HCT116 (cell line): Measurements from ENCODE around the gene TSACC. TPM values are rescaled to one million over a fixed set of nuclear protein-coding genes. Genes with fewer than 3 reads are reported as not detected.

Source experiments
- ATAC-seq: fragments of 200-7000 bp; cut with Tn5 transposase; 2 replicates; pipeline ENCODE4 v1.9.1; 2020; ENCODE audit warnings: mild to moderate bottlenecking, moderate library complexity
- BruUV-seq: library from RNA; stranded (reverse); fragments of 400-500 nt; replicated peaks from 2 replicates; lab custom pipeline; 2021; lab: Mats Ljungman, UMichigan
- CTCF ChIA-PET: fragments of 300-600 bp; sonication (Branson Sonifier 250); formaldehyde crosslinking; loops from one replicate; lab custom pipeline; 2021; ENCODE audit warnings: antibody characterized with exemption; lab: Charles Lee
- POLR2A ChIA-PET: fragments of 300-600, 350-600 bp; sonication (Branson Sonifier 250); formaldehyde crosslinking; loops from one replicate; lab custom pipeline; 2021; ENCODE audit warnings: antibody characterized with exemption; lab: Charles Lee
- RAD21 ChIA-PET, 2 experiments: fragments of 300-600 bp; sonication (Branson Sonifier 250); formaldehyde crosslinking; loops; one replicate each; lab custom pipeline; 2023; ENCODE audit warnings: low total read pairs in 2 of 2; ENCODE audit not compliant: uncharacterized antibody in 2 of 2, unreplicated experiment in 2 of 2, low non-redundant PET in 1 of 2; lab: Charles Lee
- DNase-seq: peaks from one replicate; pipeline ENCODE4 v3.0.0-alpha.2; 2010; ENCODE audit warnings: low read depth, low spot score
- H2AFZ ChIP-seq: fragments of 200-600 bp; shearing (Covaris generic), sonication (generic); 2 replicates; pipeline ENCODE4 v1.6.1; 2017; ENCODE audit warnings: low read depth, mixed run types, mixed read lengths, antibody characterized with exemption, low read length; ENCODE audit not compliant: poor library complexity, severe bottlenecking
- H3K27ac ChIP-seq: 2 replicates; pipeline ENCODE4 v1.5.1; 2012; ENCODE audit warnings: low read depth, low read length
- H3K27me3 ChIP-seq: fragments of 200-600 bp; sonication (generic); 2 replicates; pipeline ENCODE4 v1.6.1; 2016; ENCODE audit warnings: mixed run types, low read length, mixed read lengths; ENCODE audit not compliant: insufficient read depth
- H3K36me3 ChIP-seq, 2 experiments: fragments of 200-500 bp in 1 of 2; fragments of 200-600 bp in 1 of 2; sonication (Bioruptor generic) in 1 of 2; sonication (generic) in 1 of 2; 2 replicates each; pipeline versions ENCODE4 v1.5.1 to v1.6.1; 2014 to 2016; ENCODE audit warnings: low read length in 2 of 2, inconsistent platforms in 1 of 2, mixed read lengths in 1 of 2, mixed run types in 1 of 2; ENCODE audit not compliant: insufficient read depth in 2 of 2, control insufficient read depth in 1 of 2
- H3K4me1 ChIP-seq, 2 experiments: fragments of 200-600 bp in 1 of 2; sonication (generic) in 1 of 2; 2 replicates each; pipeline versions ENCODE4 v1.5.1 to v1.6.1; 2012 to 2017; ENCODE audit warnings: low read length in 2 of 2, inconsistent platforms in 1 of 2, mild to moderate bottlenecking in 1 of 2, mixed read lengths in 1 of 2, mixed run types in 1 of 2, moderate library complexity in 1 of 2; ENCODE audit not compliant: insufficient read depth in 2 of 2, control insufficient read depth in 1 of 2
- H3K4me2 ChIP-seq: fragments of 200-600 bp; sonication (generic); 2 replicates; pipeline ENCODE4 v1.6.1; 2017; ENCODE audit warnings: mixed run types, low read length, mixed read lengths
- H3K4me3 ChIP-seq, 2 experiments: fragments of 200-600 bp in 1 of 2; sonication (generic) in 1 of 2; replicated peaks in 1 of 2; 2 replicates each; pipeline ENCODE4 v1.5.1; 2011 to 2016; ENCODE audit warnings: low read length in 2 of 2, control low read depth in 1 of 2, low read depth in 1 of 2, mild to moderate bottlenecking in 1 of 2, mixed read lengths in 1 of 2, mixed run types in 1 of 2
- H3K79me2 ChIP-seq: fragments of 200-600 bp; sonication (generic); 2 replicates; pipeline ENCODE4 v1.6.1; 2017; ENCODE audit warnings: mild to moderate bottlenecking, mixed run types, low read length, moderate library complexity, mixed read lengths; ENCODE audit not compliant: insufficient read depth
- H3K9ac ChIP-seq: fragments of 200-600 bp; sonication (generic); 2 replicates; pipeline ENCODE4 v1.6.1; 2016; ENCODE audit warnings: low read length, mixed read lengths
- H3K9me2 ChIP-seq: fragments of 200-600 bp; sonication (generic), shearing (Covaris generic); 2 replicates; pipeline ENCODE4 v1.6.1; 2017; ENCODE audit warnings: mixed run types, mild to moderate bottlenecking, moderate library complexity; ENCODE audit not compliant: insufficient read depth
- H3K9me3 ChIP-seq, 2 experiments: fragments of 200-500 bp in 1 of 2; fragments of 200-600 bp in 1 of 2; sonication (Bioruptor generic) in 1 of 2; sonication (generic) in 1 of 2; 2 replicates each; pipeline ENCODE4 v1.6.1; 2014 to 2017; ENCODE audit warnings: low read length in 2 of 2, mixed read lengths in 2 of 2, inconsistent platforms in 1 of 2, low read depth in 1 of 2, mild to moderate bottlenecking in 1 of 2, mixed run types in 1 of 2, moderate library complexity in 1 of 2; ENCODE audit not compliant: control insufficient read depth in 1 of 2, insufficient read depth in 1 of 2
- H4K20me1 ChIP-seq: fragments of 200-600 bp; sonication (generic), shearing (Covaris generic); 2 replicates; pipeline ENCODE4 v1.6.1; 2017; ENCODE audit warnings: mixed run types, mild to moderate bottlenecking, moderate library complexity; ENCODE audit not compliant: insufficient read depth
- ATF3 ChIP-seq: IDR thresholded peaks from 2 replicates; pipeline ENCODE4 v1.6.1; 2012
- CEBPB ChIP-seq: IDR thresholded peaks from 2 replicates; pipeline ENCODE4 v1.6.1; 2012; ENCODE audit warnings: low read depth
- CTCF ChIP-seq, 3 experiments: fragments of 200-600 bp in 1 of 3; sonication (generic) in 1 of 3; IDR thresholded peaks in 2 of 3; conservative IDR thresholded peaks in 1 of 3; 2 replicates each; pipeline ENCODE4 v1.5.1; 2012 to 2017; ENCODE audit warnings: low read depth in 2 of 3, low read length in 2 of 3, antibody characterized with exemption in 1 of 3, borderline replicate concordance in 1 of 3, control low read depth in 1 of 3, mild to moderate bottlenecking in 1 of 3, mixed read lengths in 1 of 3, mixed run types in 1 of 3, moderate library complexity in 1 of 3; ENCODE audit not compliant: insufficient read depth in 1 of 3
- FOSL1 ChIP-seq: IDR thresholded peaks from 2 replicates; pipeline ENCODE4 v1.6.1; 2012; ENCODE audit warnings: low read depth
- JUND ChIP-seq: IDR thresholded peaks from 2 replicates; pipeline ENCODE4 v1.6.1; 2012
- POLR2AphosphoS5 ChIP-seq: IDR thresholded peaks from 2 replicates; pipeline ENCODE4 v1.6.1; 2011; ENCODE audit warnings: mild to moderate bottlenecking, low read depth, low read length, moderate library complexity
- YY1 ChIP-seq: IDR thresholded peaks from 2 replicates; pipeline ENCODE4 v1.6.1; 2011; ENCODE audit warnings: low read length, low read depth, moderate library complexity, mild to moderate bottlenecking; ENCODE audit not compliant: insufficient replicate concordance; ENCODE audit errors: extremely low read depth
- ZBTB33 ChIP-seq: IDR thresholded peaks from 2 replicates; pipeline ENCODE4 v1.6.1; 2011; ENCODE audit warnings: mild to moderate bottlenecking, low read length, moderate library complexity; ENCODE audit not compliant: insufficient replicate concordance; ENCODE audit errors: extremely low read depth
- ZFX ChIP-seq: fragments of 450-650 bp; IDR thresholded peaks from 2 replicates; pipeline ENCODE4 v1.6.1; 2017
- intact Hi-C: fragments of 100-400 bp; cut with micrococcal nuclease; formaldehyde crosslinking; loops from 2 replicates; pipeline ENCODE4 v1.10.0; 2022
- total RNA-seq: library from RNA; stranded (reverse); gene quantifications from one replicate; pipeline ENCODE4 v1.2.1, GENCODE V29; 2021; ENCODE audit not compliant: unreplicated experiment
- TF ChIP-seq, protein P1 (sequence below): IDR thresholded peaks from 2 replicates; pipeline ENCODE4 v1.6.1; 2012

The TSACC gene
- total RNA-seq, 1 experiment from 2014 or later, result 1.0 TPM

- H3K27me3 ChIP-seq, result no peaks in the 10 kb centered on the region
- ChIA-PET POLR2A (interaction anchor here (0.8 kb wide), 1 partner anchor 17 kb away, joined by 3 read pairs; no protein-coding TSS in a partner anchor), RAD21 (no interaction called here), CTCF (no interaction called here)
- intact Hi-C loops, result no loop called here
- ATAC-seq, result no peak
- H3K9me2 ChIP-seq, result no peaks in the 10 kb centered on the region
- peak overlapping the region; percentile 91; the same call in 1 of the 2 replicates for H3K9ac ChIP-seq
- H2AFZ ChIP-seq, result no peak overlapping the region
- H3K4me1 ChIP-seq, result peaks cover 7 to 22% of the 10 kb centered on the region in 2 experiments
- TF ChIP-seq CTCF (IDR thresholded peaks at IDR 0.05 in 2 of 3, conservative IDR thresholded peaks at IDR 0.05 in 1 of 3; ENCODE audit: borderline replicate concordance in 1 of 3, insufficient read depth in 1 of 3, low read depth in 2 of 3, low read length in 2 of 3), result peak in 2 of 3 experiments; percentile 41 to 57; a peak in 4 of 6 replicates
- no peak for TF ChIP-seq JUND
- peaks cover 29% of the 10 kb centered on the region; the same call in 1 of the 2 replicates for H4K20me1 ChIP-seq
- no TSS peak for BruUV-seq
- peaks cover 43 to 44% of the 10 kb centered on the region in 2 experiments for H3K36me3 ChIP-seq
- DNase-seq, result peak; percentile 19
- H3K79me2 ChIP-seq, result peaks cover 67% of the 10 kb centered on the region
- H3K4me3 ChIP-seq, result peak overlapping the region; percentile 75 to 98
- no peaks in the 10 kb centered on the region for H3K9me3 ChIP-seq
- peak overlapping the region; percentile 86 for H3K4me2 ChIP-seq
- peak overlapping the region; percentile 78; the same call in 1 of the 2 replicates for H3K27ac ChIP-seq
Measured at GRCh38 chr1:156336242-156336641, 2.1 kb upstream of the TSACC start.

DNA sequence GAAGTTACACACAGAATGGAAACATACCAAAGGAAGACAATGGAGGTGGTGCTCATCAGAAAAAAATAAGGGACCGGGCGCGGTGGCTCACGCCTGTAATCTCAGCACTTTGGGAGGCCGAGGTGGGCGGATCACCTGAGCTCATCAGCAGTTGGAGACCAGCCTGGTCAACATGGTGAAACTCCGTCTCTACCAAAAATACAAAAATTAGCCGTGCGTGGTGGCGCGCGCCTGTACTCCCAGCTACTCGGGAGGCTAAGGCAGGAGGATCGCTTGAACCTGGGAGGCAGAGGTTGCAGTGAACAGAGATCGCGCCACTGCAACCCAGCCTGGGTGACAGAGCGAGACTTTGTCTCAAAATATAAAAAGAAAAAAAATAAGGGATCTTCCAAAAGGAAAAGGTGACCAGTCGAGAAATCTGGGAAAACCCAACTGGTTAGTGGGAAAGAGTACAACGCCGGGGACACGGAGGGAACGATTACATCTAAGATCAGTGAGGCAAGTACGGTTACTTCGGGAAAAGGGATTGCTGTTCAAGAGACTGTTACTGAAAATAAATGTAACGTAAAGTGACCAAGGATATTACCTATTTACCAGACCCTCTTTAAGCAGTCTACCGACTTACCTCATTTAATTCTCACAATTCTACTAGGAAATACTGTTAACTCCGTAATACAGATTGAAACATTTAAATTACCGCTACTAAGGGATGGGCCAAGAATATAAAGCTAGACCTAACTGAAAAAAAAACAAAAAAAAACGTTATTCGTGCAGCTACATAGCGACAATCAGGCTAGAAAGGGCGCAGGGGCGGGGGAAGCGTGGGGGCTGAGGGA lies 1.1 kb upstream of the TSACC start:
- intact Hi-C loops, result no loop called here
- H4K20me1 ChIP-seq, result peaks cover 26% of the 10 kb centered on the region; the same call in 1 of the 2 replicates
- H2AFZ ChIP-seq, result no peak overlapping the region
- CTCF ChIA-PET, result interaction anchor here (0.9 to 1.1 kb wide), 2 partner anchors 15 to 18 kb away, joined by 3 to 4 read pairs; no protein-coding TSS in a partner anchor
- H3K27me3 ChIP-seq, result no peaks in the 10 kb centered on the region
- DNase-seq (no peak), ATAC-seq (peak; percentile 5)
- peak overlapping the region; percentile 75 to 98 for H3K4me3 ChIP-seq
- RAD21 ChIA-PET, result no interaction called here
- peaks cover 36 to 41% of the 10 kb centered on the region in 2 experiments for H3K36me3 ChIP-seq
- peak overlapping the region; percentile 78 for H3K27ac ChIP-seq
- H3K9me3 ChIP-seq, result no peaks in the 10 kb centered on the region
- peak overlapping the region; percentile 86 for H3K4me2 ChIP-seq
- H3K9me2 ChIP-seq, result no peaks in the 10 kb centered on the region
- BruUV-seq, result TSS peak; percentile 44
- H3K79me2 ChIP-seq, result peaks cover 58% of the 10 kb centered on the region
- H3K4me1 ChIP-seq, result peaks cover 7 to 22% of the 10 kb centered on the region in 2 experiments
- TF ChIP-seq CEBPB (no peak), POLR2AphosphoS5 (no peak), ZBTB33 (no peak), ATF3 (no peak), ZFX (no peak), YY1 (no peak), FOSL1 (no peak)
- TF ChIP-seq, protein P1, sequence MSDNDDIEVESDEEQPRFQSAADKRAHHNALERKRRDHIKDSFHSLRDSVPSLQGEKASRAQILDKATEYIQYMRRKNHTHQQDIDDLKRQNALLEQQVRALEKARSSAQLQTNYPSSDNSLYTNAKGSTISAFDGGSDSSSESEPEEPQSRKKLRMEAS, result no peak
- POLR2A ChIA-PET, result interaction anchor here (0.7 to 1.3 kb wide), 2 partner anchors 15 to 23 kb away, joined by 3 read pairs; no protein-coding TSS in a partner anchor
- peak overlapping the region; percentile 91 for H3K9ac ChIP-seq
